SKM-1 (cell line): Measurements from ENCODE around the gene DCX.
"Not testable (repeated sequence)": the region's sequence is repeated elsewhere in the genome, so short reads cannot be mapped to it uniquely, and the experiment has no call there.

ENCODE experiments used
- DNase-seq: peaks from one replicate; lab custom pipeline; 2025; ENCODE audit not compliant: unreplicated experiment; lab: John Stamatoyannopoulos, UW

The DCX gene

GRCh38 chrX:111372086-111372485, 39.9 kb downstream of the DCX start:
- DNase-seq = no peak

- no peak for DNase-seq
These were observed 46.1 kb downstream of the DCX start for GRCh38 chrX:111365770-111366325.

GRCh38 chrX:111363741-111364140, 48.3 kb downstream of the DCX start:
- no peak for DNase-seq

GRCh38 chrX:111361751-111362150, 50.2 kb downstream of the DCX start:
- DNase-seq = no peak

- no peak for DNase-seq
These were observed 51.2 kb downstream of the DCX start for GRCh38 chrX:111360839-111361238.

- DNase-seq = no peak
These were observed 56.4 kb downstream of the DCX start for GRCh38 chrX:111355523-111356115.

GRCh38 chrX:111354496-111354895, 57.5 kb downstream of the DCX start:
- no peak for DNase-seq

- DNase-seq = no peak
These were observed 58.2 kb downstream of the DCX start for GRCh38 chrX:111353793-111354192.

GRCh38 chrX:111352424-111352823, 59.6 kb downstream of the DCX start:
- no peak for DNase-seq

- no peak for DNase-seq
These were observed 62.1 kb downstream of the DCX start for GRCh38 chrX:111349934-111350333.

- DNase-seq = no peak
These were observed 62.9 kb downstream of the DCX start for GRCh38 chrX:111349101-111349500.

GRCh38 chrX:111348429-111348828, 63.6 kb downstream of the DCX start:
- DNase-seq = no peak

GRCh38 chrX:111346150-111346549, 65.8 kb downstream of the DCX start:
- DNase-seq = not testable (repeated sequence)

GRCh38 chrX:111340054-111340453, 71.9 kb downstream of the DCX start:
- no peak for DNase-seq

- DNase-seq = no peak
These were observed 72.8 kb downstream of the DCX start for GRCh38 chrX:111339212-111339611.

GRCh38 chrX:111338095-111338698, 73.8 kb downstream of the DCX start:
- DNase-seq = no peak

- DNase-seq = no peak
These were observed 74.8 kb downstream of the DCX start for GRCh38 chrX:111337067-111337637.

- no peak for DNase-seq
These were observed 75.9 kb downstream of the DCX start for GRCh38 chrX:111336141-111336540.

- DNase-seq = no peak
These were observed 82.6 kb downstream of the DCX start for GRCh38 chrX:111329370-111329769.

GRCh38 chrX:111328858-111329257, 83.1 kb downstream of the DCX start:
- no peak for DNase-seq

- DNase-seq = no peak
These were observed 89.6 kb downstream of the DCX start for GRCh38 chrX:111322231-111322855.

- DNase-seq = no peak
These were observed 92.5 kb downstream of the DCX start for GRCh38 chrX:111319451-111319850.
